Erythroblast (primary cell): ENCODE data around the gene SRRM4.

Experiments used
- GATA1 ChIP-seq: IDR thresholded peaks from 2 replicates; pipeline ENCODE4 v1.6.1; 2011; ENCODE audit warnings: low read depth, mild to moderate bottlenecking, control low read depth, low read length, moderate library complexity
- POLR2A ChIP-seq: IDR thresholded peaks from 2 replicates; pipeline ENCODE4 v1.6.1; 2011; ENCODE audit warnings: mild to moderate bottlenecking, low read length

- no peak for TF ChIP-seq POLR2A
- no peak for TF ChIP-seq GATA1
Measured at GRCh38 chr12:119167902-119168301, 186.6 kb downstream of the SRRM4 start.
